K562 (cell line): ENCODE data around the gene MFNG. TPM values are rescaled to one million over a fixed set of nuclear protein-coding genes. Genes with fewer than 3 reads are reported as not detected.

Source experiments
- BRCA1 ChIP-seq, 2 experiments: fragments of 450-650 bp in 1 of 2; sonication (generic) in 1 of 2; formaldehyde crosslinking in 1 of 2; IDR thresholded peaks; 2 replicates each; pipeline versions ENCODE4 v1.5.0 to v1.6.1; 2017 to 2020; ENCODE audit warnings: mild to moderate bottlenecking in 1 of 2, missing genetic modification reagents in 1 of 2
- KLF13 ChIP-seq: fragments of 450-650 bp; IDR thresholded peaks from 2 replicates; pipeline ENCODE4 v1.6.1; 2016; ENCODE audit warnings: missing genetic modification characterization, low read depth, mild to moderate bottlenecking, missing compliant biosample characterization, moderate library complexity, borderline replicate concordance
- PML ChIP-seq: IDR thresholded peaks from 2 replicates; pipeline ENCODE4 v1.6.1; 2012; ENCODE audit warnings: low read length, inconsistent platforms
- REST ChIP-seq, 2 experiments: fragments of 450-650 bp; formaldehyde crosslinking in 1 of 2; IDR thresholded peaks; 2 replicates each; pipeline versions ENCODE4 v1.4.0 to v1.6.1; 2014 to 2020; ENCODE audit warnings: mild to moderate bottlenecking in 2 of 2, borderline replicate concordance in 1 of 2, low read depth in 1 of 2
- polyA plus RNA-seq, 8 experiments: library from polyadenylated mRNA; depleted of rRNA in 4 of 8; stranded (reverse) in 5 of 8; unstranded in 3 of 8; fragments of >200 nt; fragmentation: Nextera tagmentation in 2 of 8; fragmentation: Illumina TruSeq in 1 of 8; extraction: Ambion mirVana in 2 of 8; extraction: Trizol in 1 of 8; gene quantifications; 2 replicates each; pipeline versions ENCODE4 v1.2.1 to v1.2.3, GENCODE V29; 2011 to 2014; ENCODE audit warnings: inconsistent platforms in 1 of 8, missing spikeins in 1 of 8
- total RNA-seq, 7 experiments: library from RNA; depleted of rRNA in 6 of 7; stranded (reverse); fragments of >200 nt in 6 of 7; fragmentation: Illumina TruSeq in 2 of 7; extraction: Trizol in 2 of 7; gene quantifications; 2 replicates each; pipeline versions ENCODE4 v1.2.1 to v1.2.3, GENCODE V29; 2011 to 2021; ENCODE audit warnings: low replicate concordance in 1 of 7

The MFNG gene
- total and polyA plus RNA-seq, 9 of the 15 experiments (the other 6 are each of a cell fraction or from before 2014, with no cell fraction given) = 0.13 to 0.73 (median 0.38) TPM; not detected in 4

- TF ChIP-seq PML (no peak), KLF13 (tag) (no peak), BRCA1 (IDR thresholded peaks at IDR 0.05) (no peak), BRCA1 (CRISPR knock-in tag; IDR thresholded peaks at IDR 0.05) (no peak), REST (IDR thresholded peaks at IDR 0.05; ENCODE audit: borderline replicate concordance) (no peak), REST (CRISPR knock-in tag; IDR thresholded peaks at IDR 0.05; ENCODE audit: low read depth) (no peak)
Observed at GRCh38 chr22:37510091-37510490, 23.9 kb upstream of the MFNG start (continued).
